ENCODE measurements around the gene GRK5.

DNA sequence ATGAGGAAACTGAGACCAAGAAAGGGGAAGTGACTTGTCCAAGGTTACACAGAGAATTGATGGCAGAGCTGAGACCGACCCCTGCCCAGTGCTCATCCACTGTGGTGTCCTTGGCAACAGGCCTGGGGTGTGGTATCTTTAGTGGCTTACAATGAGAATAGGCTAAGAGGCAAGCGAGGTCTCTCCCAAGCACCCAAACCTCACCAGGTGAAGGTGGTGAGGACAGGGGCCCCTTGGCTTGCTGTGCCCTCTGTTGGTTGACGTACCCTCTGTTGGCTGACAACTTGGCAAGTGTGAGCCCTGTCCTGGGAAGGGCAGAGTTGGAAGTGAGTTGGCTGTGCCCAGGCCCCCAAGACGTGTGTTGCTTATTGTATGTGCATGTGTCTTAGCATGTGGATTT, 166.9 kb downstream of the GRK5 start:
- TF ChIP-seq, protein P1, sequence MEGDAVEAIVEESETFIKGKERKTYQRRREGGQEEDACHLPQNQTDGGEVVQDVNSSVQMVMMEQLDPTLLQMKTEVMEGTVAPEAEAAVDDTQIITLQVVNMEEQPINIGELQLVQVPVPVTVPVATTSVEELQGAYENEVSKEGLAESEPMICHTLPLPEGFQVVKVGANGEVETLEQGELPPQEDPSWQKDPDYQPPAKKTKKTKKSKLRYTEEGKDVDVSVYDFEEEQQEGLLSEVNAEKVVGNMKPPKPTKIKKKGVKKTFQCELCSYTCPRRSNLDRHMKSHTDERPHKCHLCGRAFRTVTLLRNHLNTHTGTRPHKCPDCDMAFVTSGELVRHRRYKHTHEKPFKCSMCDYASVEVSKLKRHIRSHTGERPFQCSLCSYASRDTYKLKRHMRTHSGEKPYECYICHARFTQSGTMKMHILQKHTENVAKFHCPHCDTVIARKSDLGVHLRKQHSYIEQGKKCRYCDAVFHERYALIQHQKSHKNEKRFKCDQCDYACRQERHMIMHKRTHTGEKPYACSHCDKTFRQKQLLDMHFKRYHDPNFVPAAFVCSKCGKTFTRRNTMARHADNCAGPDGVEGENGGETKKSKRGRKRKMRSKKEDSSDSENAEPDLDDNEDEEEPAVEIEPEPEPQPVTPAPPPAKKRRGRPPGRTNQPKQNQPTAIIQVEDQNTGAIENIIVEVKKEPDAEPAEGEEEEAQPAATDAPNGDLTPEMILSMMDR (IDR thresholded peaks at IDR 0.05; ENCODE audit: low read length), result no peak
- TF ChIP-seq EZH2 (optimal IDR thresholded peaks at IDR 0.05; ENCODE audit: low read depth, low read length), result no peak

Data from MM.1S (cell line).